IPS DF 6.9 (cell line): ENCODE data around the gene BCL11A.

Experiments
- DNase-seq: peaks from one replicate; pipeline ENCODE4 v3.0.0-alpha.2; 2013; ENCODE audit warnings: low read depth, low spot score
- H3K27ac ChIP-seq: one replicate; pipeline ENCODE4 v1.5.1; 2013; ENCODE audit warnings: low read length, control low read depth
- H3K27me3 ChIP-seq: 2 replicates; pipeline ENCODE4 v1.6.1; 2013; ENCODE audit warnings: mild to moderate bottlenecking, low read length; ENCODE audit not compliant: control insufficient read depth, insufficient read depth
- H3K36me3 ChIP-seq: 2 replicates; pipeline ENCODE4 v1.6.1; 2013; ENCODE audit warnings: low read length; ENCODE audit not compliant: control insufficient read depth, insufficient read depth
- H3K4me1 ChIP-seq: 2 replicates; pipeline ENCODE4 v1.6.1; 2013; ENCODE audit warnings: low read length; ENCODE audit not compliant: control insufficient read depth, insufficient read depth
- H3K4me3 ChIP-seq: 2 replicates; pipeline ENCODE4 v1.5.1; 2013; ENCODE audit warnings: mild to moderate bottlenecking, low read length
- H3K9me3 ChIP-seq: 2 replicates; pipeline ENCODE4 v1.6.1; 2013; ENCODE audit warnings: low read length, inconsistent platforms; ENCODE audit not compliant: control insufficient read depth, insufficient read depth
- WGBS: extraction: QIAGEN DNeasy Blood & Tissue Kit; methylation state at CpG from one replicate; pipeline ENCODE4 v1.1.7; 2013; ENCODE audit warnings: mixed read lengths, missing lambda C conversion rate; ENCODE audit not compliant: insufficient read length, insufficient coverage; 5-methylcytosine and 5-hydroxymethylcytosine counted together

Gene BCL11A

DNA sequence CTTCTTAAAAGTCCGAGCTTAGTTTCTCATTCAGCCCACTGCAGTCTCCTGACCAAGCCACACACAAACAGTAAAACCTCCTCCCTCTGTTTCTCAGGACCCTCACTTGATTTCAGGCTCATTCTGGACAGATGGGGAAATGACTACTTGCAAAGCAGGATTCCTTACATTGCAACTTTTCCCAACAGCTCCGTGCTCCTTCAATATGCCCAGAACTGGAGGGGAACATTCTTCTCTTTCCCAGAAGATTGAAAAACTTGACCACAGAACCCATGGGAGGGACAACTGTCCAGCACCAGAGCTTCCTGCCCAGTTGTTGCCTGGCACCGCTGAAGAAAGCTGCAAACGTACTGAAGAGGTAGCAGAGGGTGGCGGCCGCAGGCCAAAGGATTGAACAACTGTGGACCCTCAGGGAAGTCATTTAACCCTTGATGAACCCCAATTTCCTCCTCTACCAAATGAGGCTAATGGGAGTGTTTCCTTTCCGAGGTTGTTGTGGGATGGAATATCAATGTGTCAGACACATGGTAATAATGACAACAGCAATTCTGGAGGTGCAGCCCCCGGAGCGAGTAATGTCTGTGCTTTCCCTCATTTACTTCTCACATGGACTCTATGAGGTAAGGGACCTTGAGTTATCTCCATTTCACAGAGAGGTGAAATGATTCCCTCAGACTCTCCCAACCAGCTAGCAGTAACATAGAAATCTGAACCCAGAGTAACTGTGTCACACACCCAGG, 25.0 kb downstream of the BCL11A start:
- Histone ChIP-seq H3K4me3 (no peak overlapping the region), H3K27me3 (no peaks in the 10 kb centered on the region), H3K4me1 (peaks cover 15% of the 10 kb centered on the region), H3K36me3 (peaks cover 3% of the 10 kb centered on the region; the same call in 1 of the 2 replicates), H3K27ac (no peak overlapping the region), H3K9me3 (no peaks in the 10 kb centered on the region)
- no peak for DNase-seq
- WGBS: no CpG with 5 or more reads among the region's 9 CpGs

DNA sequence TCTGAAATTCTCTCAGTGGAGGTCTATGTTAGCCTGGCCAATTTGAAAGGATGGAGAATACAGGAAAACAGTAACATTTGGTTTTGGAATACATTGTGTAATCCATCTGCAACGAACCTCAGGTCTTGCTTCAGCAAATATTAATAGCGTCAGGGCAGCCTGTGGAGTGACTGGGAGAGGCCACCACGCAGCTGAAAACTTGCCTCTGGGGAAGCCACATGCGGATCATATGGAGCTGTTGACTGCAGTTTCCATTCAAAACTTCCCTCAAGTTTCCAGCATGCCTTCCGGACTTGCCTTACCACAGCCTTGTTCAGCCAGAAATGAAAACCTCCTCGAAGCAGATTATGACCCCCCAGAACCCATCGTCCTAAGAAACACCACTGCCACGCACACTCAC, 25.7 kb downstream of the BCL11A start:
- H3K4me1 ChIP-seq: peaks cover 16% of the 10 kb centered on the region
- no peaks in the 10 kb centered on the region for H3K9me3 ChIP-seq
- no peak for DNase-seq
- H3K36me3 ChIP-seq: peaks cover 3% of the 10 kb centered on the region; the same call in 1 of the 2 replicates
- H3K27ac ChIP-seq: no peak overlapping the region
- WGBS: no CpG with 5 or more reads among the region's 8 CpGs
- no peak overlapping the region for H3K4me3 ChIP-seq
- H3K27me3 ChIP-seq: no peaks in the 10 kb centered on the region

DNA sequence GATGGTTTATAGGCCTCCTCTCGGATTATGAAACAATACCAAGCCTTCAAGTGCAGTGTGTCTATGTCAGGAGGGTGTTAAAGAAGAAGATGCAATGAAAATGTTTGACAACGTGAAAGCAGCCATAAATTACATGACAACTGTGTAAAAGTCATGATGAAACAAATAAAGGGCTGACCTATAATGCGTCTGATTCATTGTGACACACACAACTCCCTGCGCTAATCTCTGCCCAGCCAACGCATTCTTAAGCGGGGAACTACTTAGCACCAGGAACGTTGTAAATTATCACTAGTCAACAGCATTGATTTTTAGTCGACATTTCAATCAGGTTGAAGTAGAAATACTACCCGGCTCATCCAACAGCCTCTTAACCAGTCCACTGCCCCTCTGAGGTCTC, 26.8 kb downstream of the BCL11A start:
- no peaks in the 10 kb centered on the region for H3K27me3 ChIP-seq
- DNase-seq: no peak
- H3K27ac ChIP-seq: no peak overlapping the region
- H3K4me3 ChIP-seq: no peak overlapping the region
- WGBS: no CpG with 5 or more reads among the region's 9 CpGs
- H3K9me3 ChIP-seq: no peaks in the 10 kb centered on the region
- H3K36me3 ChIP-seq: peaks cover 4% of the 10 kb centered on the region; the same call in 1 of the 2 replicates
- H3K4me1 ChIP-seq: peaks cover 17% of the 10 kb centered on the region

DNA sequence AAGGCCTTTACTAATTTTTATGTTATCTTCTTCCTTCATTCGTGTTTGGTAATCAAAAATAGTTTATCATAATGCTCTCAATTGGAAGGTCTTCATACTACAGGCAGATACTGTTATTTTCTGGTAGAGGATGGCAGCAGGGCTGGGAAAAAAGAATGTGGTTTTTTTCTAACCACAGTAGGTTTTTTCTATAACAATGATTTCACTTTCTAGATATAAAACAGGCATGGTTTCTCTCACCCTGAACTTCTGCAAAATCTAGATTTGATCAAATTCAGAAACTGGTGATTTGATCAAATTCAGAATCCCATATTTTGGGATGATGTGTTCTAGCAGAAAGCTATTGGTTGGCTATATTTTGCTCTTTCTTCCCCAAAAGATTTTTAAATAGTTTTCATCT, 27.6 kb downstream of the BCL11A start:
- no peaks in the 10 kb centered on the region for H3K9me3 ChIP-seq
- no CpG with 5 or more reads among the region's 1 CpG for WGBS
- H3K27me3 ChIP-seq: no peaks in the 10 kb centered on the region
- H3K27ac ChIP-seq: no peak overlapping the region
- no peak for DNase-seq
- H3K36me3 ChIP-seq: peaks cover 6% of the 10 kb centered on the region; the same call in 1 of the 2 replicates
- peaks cover 19% of the 10 kb centered on the region for H3K4me1 ChIP-seq
- H3K4me3 ChIP-seq: no peak overlapping the region

DNA sequence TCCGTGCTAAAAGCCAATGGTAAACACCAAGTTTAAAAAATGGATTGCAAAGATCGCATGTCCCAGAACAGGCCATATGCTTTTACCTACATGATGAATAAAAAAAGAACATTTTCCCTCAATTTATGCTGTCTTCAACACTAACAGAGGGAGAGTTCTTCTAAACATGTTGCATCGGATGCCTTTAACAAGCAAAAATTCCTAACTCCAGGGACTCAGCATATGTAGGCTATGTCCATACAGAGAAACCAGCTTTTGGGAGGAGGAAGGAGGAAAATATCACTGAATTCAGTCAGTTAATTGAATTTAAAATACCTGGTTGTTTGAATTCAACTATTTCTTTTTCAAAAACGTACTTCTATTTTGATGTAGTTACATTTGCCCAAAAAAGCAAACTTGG, 28.6 kb downstream of the BCL11A start:
- WGBS: no CpG with 5 or more reads among the region's 4 CpGs

DNA sequence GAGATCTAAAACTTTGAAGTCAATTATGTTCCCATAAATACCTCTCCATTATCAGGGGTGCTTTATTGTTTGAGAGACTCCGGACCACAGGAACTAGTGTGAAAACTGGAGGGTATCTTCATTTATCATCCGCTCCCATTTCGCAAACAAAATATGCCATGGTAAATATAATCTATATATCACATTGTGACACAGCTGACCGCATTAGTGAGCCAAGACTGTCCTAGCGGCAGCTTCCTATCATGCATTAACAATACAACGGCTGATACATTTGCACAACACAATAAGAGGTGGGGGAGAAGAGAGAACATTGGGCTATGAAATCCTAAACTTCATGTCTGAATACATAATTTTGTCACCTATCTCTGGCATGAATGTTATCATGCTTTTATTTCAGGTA, 29.5 kb downstream of the BCL11A start:
- WGBS: no CpG with 5 or more reads among the region's 6 CpGs
- H3K4me1 ChIP-seq: peaks cover 13% of the 10 kb centered on the region
- H3K9me3 ChIP-seq: no peaks in the 10 kb centered on the region
- H3K27ac ChIP-seq: no peak overlapping the region
- no peak for DNase-seq
- H3K36me3 ChIP-seq: peaks cover 6% of the 10 kb centered on the region; the same call in 1 of the 2 replicates
- no peaks in the 10 kb centered on the region for H3K27me3 ChIP-seq
- no peak overlapping the region for H3K4me3 ChIP-seq

More for the DNA sequence above, 28.6 kb downstream of the BCL11A start:
- DNase-seq: no peak
- Histone ChIP-seq H3K9me3 (no peaks in the 10 kb centered on the region), H3K27ac (no peak overlapping the region), H3K4me1 (peaks cover 17% of the 10 kb centered on the region), H3K36me3 (peaks cover 6% of the 10 kb centered on the region; the same call in 1 of the 2 replicates), H3K4me3 (no peak overlapping the region), H3K27me3 (no peaks in the 10 kb centered on the region)

DNA sequence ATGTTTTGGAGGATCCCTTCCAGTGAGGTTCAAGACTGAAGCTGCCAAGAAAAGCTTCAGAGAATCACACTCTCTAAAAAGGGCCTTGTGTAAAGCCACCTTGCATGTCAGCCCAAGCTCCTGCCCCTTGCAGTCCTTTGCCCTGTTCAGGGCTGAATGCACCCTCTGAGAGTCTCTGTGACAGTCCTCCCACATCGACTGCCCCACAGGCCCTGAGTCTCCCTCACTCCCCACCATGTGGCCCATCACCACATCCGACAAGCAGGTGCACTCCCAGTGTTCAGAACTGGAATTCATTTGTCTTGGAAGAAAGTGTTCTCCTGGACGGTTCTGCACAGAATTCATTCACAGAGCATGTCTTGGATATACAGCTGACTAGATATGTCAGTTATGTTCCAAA, 31.0 kb downstream of the BCL11A start:
- WGBS: no CpG with 5 or more reads among the region's 3 CpGs
- peaks cover 3% of the 10 kb centered on the region; the same call in 1 of the 2 replicates for H3K36me3 ChIP-seq
- no peak overlapping the region for H3K27ac ChIP-seq
- H3K27me3 ChIP-seq: no peaks in the 10 kb centered on the region
- no peak for DNase-seq
- no peaks in the 10 kb centered on the region for H3K9me3 ChIP-seq
- no peak overlapping the region for H3K4me3 ChIP-seq
- peaks cover 14% of the 10 kb centered on the region for H3K4me1 ChIP-seq

DNA sequence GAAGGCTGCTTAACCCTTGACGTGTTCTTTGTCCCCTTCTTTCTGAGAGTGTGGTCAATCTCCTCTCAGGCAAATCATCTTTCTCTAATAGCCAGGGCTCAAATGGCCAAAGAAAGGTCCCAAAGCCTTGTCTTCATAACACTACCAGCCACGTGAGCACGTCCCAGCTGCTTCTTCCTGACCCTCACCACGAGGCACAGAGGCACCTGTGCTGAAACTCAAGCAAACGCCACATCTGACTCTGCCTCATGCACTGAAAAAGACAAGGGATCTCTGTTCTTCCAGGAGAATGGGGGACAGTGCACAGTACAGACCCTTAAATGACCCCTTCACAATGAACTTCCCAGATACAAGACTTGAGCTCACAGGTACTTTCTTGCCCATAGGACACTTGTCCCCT, 31.8 kb downstream of the BCL11A start:
- no CpG with 5 or more reads among the region's 5 CpGs for WGBS
- no peak for DNase-seq
- Histone ChIP-seq H3K4me1 (peaks cover 19% of the 10 kb centered on the region), H3K27ac (peak overlapping the region; percentile 67), H3K36me3 (peaks cover 3% of the 10 kb centered on the region; the same call in 1 of the 2 replicates), H3K27me3 (no peaks in the 10 kb centered on the region), H3K4me3 (no peak overlapping the region), H3K9me3 (no peaks in the 10 kb centered on the region)

DNA sequence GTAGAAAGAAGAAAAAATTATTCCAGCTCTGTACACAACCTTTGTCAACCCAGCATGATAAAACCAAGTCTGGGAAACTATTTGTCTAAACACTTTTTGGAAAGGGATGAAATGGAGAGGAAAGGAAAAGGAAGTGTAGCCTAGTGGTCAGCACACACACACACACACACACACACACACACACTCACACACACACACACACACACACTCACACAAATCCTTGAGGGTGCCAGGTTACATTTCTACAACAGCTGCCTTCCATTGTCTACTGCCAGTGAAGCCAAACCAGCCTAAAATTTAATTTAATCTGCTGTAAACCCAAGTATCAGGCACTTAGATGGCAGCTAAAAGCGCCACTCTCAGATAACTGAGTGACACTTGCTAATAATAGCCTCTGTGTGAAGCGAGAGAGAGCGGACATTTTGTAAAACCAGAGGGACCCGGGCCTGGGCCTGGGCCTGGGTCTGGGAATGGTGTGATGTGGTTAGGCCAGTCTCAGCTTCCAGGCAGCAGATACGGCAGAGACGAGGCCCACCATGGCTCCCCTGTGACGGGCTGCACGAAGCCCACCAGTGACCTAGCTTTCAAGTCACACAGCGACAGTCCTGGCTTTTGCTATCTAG, 32.4 kb downstream of the BCL11A start:
- DNase-seq: no peak
- no peak overlapping the region for H3K27ac ChIP-seq
- no peaks in the 10 kb centered on the region for H3K27me3 ChIP-seq
- WGBS: no CpG with 5 or more reads among the region's 9 CpGs
- no peak overlapping the region for H3K4me3 ChIP-seq
- H3K4me1 ChIP-seq: peaks cover 19% of the 10 kb centered on the region
- H3K36me3 ChIP-seq: 0 out of 2 replicates have a peak, but pooled peaks cover 3% of the 10 kb centered on the region
- no peaks in the 10 kb centered on the region for H3K9me3 ChIP-seq

DNA sequence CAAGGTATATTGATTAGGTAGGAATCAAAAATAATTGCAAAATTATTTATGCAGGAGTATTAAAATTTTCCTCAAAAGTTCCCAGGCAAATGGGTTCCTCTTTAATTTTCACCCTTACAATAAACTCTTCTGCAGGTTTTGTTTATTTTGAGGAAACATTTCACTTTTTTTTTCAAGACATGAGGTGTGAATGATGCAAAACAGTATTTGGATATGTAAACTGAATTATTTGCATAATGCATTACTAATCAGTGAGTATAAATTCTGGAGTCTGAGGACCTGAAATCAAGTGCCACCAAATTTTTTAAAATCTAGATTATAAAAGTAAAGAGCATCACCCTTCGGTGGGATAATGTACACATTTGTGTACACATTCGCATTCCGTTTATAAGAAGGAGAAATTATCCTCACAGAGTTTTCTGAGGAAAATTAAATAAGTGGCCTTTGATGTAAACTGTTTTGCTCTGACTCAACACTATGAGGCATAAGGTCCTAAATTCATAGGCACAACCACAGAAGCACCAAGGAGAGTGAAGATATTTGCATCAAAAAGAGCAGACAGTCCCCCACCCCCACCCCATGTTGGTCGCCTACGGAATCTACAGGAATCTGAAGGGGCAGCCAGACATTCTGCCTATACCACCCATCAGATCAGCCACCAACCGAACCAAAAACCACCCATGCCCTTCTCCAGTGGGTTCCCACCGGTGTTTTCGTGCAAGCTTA, 33.1 kb downstream of the BCL11A start:
- Histone ChIP-seq H3K4me1 (peaks cover 21% of the 10 kb centered on the region), H3K27ac (no peak overlapping the region), H3K27me3 (no peaks in the 10 kb centered on the region), H3K36me3 (0 out of 2 replicates have a peak, but pooled peaks cover 3% of the 10 kb centered on the region), H3K9me3 (no peaks in the 10 kb centered on the region), H3K4me3 (no peak overlapping the region)
- WGBS: no CpG with 5 or more reads among the region's 8 CpGs
- no peak for DNase-seq
